SK-N-MC (cell line): ENCODE data around the gene HLA-DOB.

ENCODE experiments used
- DNase-seq: peaks from one replicate; pipeline ENCODE4 v3.0.0-alpha.2; 2011; ENCODE audit warnings: low read depth, low spot score
- H3K27ac ChIP-seq: fragments of 200-600 bp; sonication (generic); 2 replicates; pipeline ENCODE4 v1.5.1; 2016; ENCODE audit warnings: mixed run types
- H3K36me3 ChIP-seq: fragments of 200-600 bp; sonication (generic); 2 replicates; pipeline ENCODE4 v1.6.1; 2017; ENCODE audit warnings: antibody characterized with exemption, low read length, mixed read lengths; ENCODE audit not compliant: insufficient read depth
- H3K4me3 ChIP-seq: fragments of 200-600 bp; sonication (generic); 2 replicates; pipeline ENCODE4 v1.5.1; 2016
- H3K9ac ChIP-seq: fragments of 200-600 bp; sonication (generic); 2 replicates; pipeline ENCODE4 v1.8.0; 2017; ENCODE audit warnings: mixed run types, mixed read lengths; ENCODE audit not compliant: insufficient read length
- H3K9me3 ChIP-seq: fragments of 200-600 bp; sonication (generic); 2 replicates; pipeline ENCODE4 v1.6.1; 2017; ENCODE audit warnings: low read depth, mild to moderate bottlenecking, antibody characterized with exemption, low read length, moderate library complexity, mixed read lengths
- EZH2 ChIP-seq: fragments of 200-600 bp; sonication (generic); IDR thresholded peaks from one replicate; pipeline ENCODE4 v1.6.1; 2017; ENCODE audit warnings: antibody characterized with exemption
- FOXP2 ChIP-seq: optimal IDR thresholded peaks from 2 replicates; pipeline ENCODE3; 2011; ENCODE audit warnings: mild to moderate bottlenecking, moderate library complexity; ENCODE audit not compliant: insufficient read depth; ENCODE audit errors: extremely low read length, control extremely low read depth
- POLR2AphosphoS5 ChIP-seq: IDR thresholded peaks from 2 replicates; pipeline ENCODE4 v1.6.1; 2012; ENCODE audit warnings: mild to moderate bottlenecking, low read depth, low read length, borderline replicate concordance

HLA-DOB gene

GRCh38 chr6:32816746-32817204 lies at the start of gene HLA-DOB:
HLA-DOB (minus strand) TSS chr6:32817002; CDS start chr6:32816951, 51 bp downstream.
- Histone ChIP-seq H3K27ac (no peak within 1 kb of the TSS), H3K4me3 (no peak within 1 kb of the TSS), H3K9me3 (no peaks in the 10 kb centered on the region), H3K36me3 (no peaks in the 10 kb centered on the region), H3K9ac (no peak within 1 kb of the TSS)
- DNase-seq = no peak
- TF ChIP-seq EZH2 = no peak
- TF ChIP-seq FOXP2 = no peak
- TF ChIP-seq POLR2AphosphoS5 = no peak

DNA sequence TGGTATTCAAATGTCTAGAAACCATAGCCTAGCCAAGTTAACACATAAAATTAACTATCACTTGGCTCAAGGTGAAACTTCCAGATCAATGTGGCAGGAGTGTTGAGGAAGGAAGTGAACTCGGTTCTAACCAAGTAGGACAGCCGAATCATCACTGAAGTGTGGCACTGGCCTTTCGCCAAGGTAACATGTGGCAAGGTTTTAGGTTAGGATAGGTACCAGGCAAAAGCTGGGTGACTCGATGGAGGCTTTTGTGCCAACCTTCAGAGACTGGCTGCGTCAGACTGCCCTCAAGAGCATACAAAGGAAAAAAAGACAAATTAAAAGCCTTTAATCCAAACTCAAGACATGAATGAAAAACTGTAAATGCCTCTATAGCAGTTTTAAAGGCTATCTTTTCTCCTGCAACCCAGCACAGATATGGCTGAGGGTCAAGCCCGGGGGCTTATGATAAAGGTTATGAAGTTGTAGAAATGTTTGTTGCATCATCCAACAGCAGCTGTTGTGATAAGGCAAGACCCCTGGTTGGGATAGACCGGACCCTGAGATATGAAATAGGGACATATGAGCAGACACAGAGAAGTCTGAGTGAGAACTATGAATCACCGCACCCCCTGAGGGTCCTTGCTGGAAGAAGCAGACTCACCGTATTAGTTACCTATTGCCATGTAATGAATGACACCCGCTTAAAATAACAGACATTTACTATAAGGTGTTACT lies 49.1 kb upstream of the HLA-DOB start:
- H3K36me3 ChIP-seq = no peaks in the 10 kb centered on the region
- DNase-seq = no peak

GRCh38 chr6:32862725-32863124 lies 45.9 kb upstream of the HLA-DOB start:
- no peak overlapping the region for H3K4me3 ChIP-seq
- H3K36me3 ChIP-seq = no peaks in the 10 kb centered on the region
- no peak overlapping the region for H3K9ac ChIP-seq
- H3K9me3 ChIP-seq = no peaks in the 10 kb centered on the region
- no peak overlapping the region for H3K27ac ChIP-seq
- no peak for DNase-seq
- TF ChIP-seq FOXP2 = no peak
- TF ChIP-seq EZH2 = no peak
- TF ChIP-seq POLR2AphosphoS5 = no peak

More for the DNA sequence above, 49.1 kb upstream of the HLA-DOB start:
- Histone ChIP-seq H3K9me3 (no peaks in the 10 kb centered on the region), H3K4me3 (no peak overlapping the region), H3K9ac (no peak overlapping the region), H3K27ac (no peak overlapping the region)
- TF ChIP-seq POLR2AphosphoS5 (no peak), FOXP2 (no peak), EZH2 (no peak)

- no peak for TF ChIP-seq EZH2
- TF ChIP-seq POLR2AphosphoS5 = no peak
- no peak for TF ChIP-seq FOXP2
- H3K9ac ChIP-seq = no peak overlapping the region
- no peaks in the 10 kb centered on the region for H3K36me3 ChIP-seq
- no peak overlapping the region for H3K27ac ChIP-seq
- H3K9me3 ChIP-seq = no peaks in the 10 kb centered on the region
- no peak for DNase-seq
- no peak overlapping the region for H3K4me3 ChIP-seq
Observed at GRCh38 chr6:32860674-32861073, 43.9 kb upstream of the HLA-DOB start.

- no peaks in the 10 kb centered on the region for H3K36me3 ChIP-seq
- no peak for TF ChIP-seq FOXP2
- H3K9me3 ChIP-seq = no peaks in the 10 kb centered on the region
- H3K4me3 ChIP-seq = no peak overlapping the region
- H3K9ac ChIP-seq = no peak overlapping the region
- no peak overlapping the region for H3K27ac ChIP-seq
- DNase-seq = no peak
Observed at GRCh38 chr6:32858194-32858593, 41.4 kb upstream of the HLA-DOB start.

DNA sequence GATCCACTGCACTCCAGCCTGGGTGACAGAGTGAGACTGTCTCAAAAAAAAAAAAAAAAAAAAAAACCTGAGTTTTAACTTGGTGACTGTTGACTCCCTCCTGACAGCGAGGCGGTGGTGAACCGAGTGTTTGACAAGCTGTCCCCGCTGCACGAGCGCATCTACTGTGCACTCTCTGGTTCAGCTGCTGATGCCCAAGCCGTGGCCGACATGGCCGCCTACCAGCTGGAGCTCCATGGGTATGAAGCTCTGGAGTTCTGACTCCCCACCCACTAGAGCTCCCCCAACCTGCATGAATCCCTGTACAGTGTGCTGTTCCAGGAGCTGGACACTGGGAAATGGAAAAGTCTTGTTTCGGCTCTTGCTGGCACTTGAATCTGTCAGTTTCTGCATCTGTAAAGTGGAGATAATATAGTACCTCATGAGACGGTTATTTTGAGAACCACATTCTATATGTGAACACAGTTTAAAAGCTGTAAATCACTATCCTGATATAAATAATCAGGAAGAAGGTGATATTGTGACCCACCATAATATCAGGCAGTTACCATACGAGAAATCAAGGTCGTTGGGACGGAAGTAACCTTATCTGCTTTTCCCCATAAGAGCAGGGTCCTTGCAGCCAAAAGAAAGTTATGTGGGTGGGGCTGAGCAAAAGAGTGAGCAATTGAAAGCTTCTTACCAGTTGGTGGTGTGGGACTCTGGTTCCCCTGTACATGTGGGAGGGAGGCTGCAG lies 40.5 kb upstream of the HLA-DOB start:
- Histone ChIP-seq H3K4me3 (no peak overlapping the region), H3K9ac (no peak overlapping the region), H3K9me3 (no peaks in the 10 kb centered on the region), H3K27ac (no peak overlapping the region), H3K36me3 (no peaks in the 10 kb centered on the region)
- DNase-seq = no peak
- no peak for TF ChIP-seq POLR2AphosphoS5
- no peak for TF ChIP-seq EZH2
- TF ChIP-seq FOXP2 = no peak

- Histone ChIP-seq H3K27ac (no peak overlapping the region), H3K4me3 (no peak overlapping the region), H3K9ac (no peak overlapping the region), H3K9me3 (no peaks in the 10 kb centered on the region), H3K36me3 (no peaks in the 10 kb centered on the region)
- DNase-seq = no peak
- TF ChIP-seq FOXP2 = no peak
- TF ChIP-seq POLR2AphosphoS5 = no peak
- TF ChIP-seq EZH2 = no peak
Observed at GRCh38 chr6:32855467-32856174, 38.8 kb upstream of the HLA-DOB start.

DNA sequence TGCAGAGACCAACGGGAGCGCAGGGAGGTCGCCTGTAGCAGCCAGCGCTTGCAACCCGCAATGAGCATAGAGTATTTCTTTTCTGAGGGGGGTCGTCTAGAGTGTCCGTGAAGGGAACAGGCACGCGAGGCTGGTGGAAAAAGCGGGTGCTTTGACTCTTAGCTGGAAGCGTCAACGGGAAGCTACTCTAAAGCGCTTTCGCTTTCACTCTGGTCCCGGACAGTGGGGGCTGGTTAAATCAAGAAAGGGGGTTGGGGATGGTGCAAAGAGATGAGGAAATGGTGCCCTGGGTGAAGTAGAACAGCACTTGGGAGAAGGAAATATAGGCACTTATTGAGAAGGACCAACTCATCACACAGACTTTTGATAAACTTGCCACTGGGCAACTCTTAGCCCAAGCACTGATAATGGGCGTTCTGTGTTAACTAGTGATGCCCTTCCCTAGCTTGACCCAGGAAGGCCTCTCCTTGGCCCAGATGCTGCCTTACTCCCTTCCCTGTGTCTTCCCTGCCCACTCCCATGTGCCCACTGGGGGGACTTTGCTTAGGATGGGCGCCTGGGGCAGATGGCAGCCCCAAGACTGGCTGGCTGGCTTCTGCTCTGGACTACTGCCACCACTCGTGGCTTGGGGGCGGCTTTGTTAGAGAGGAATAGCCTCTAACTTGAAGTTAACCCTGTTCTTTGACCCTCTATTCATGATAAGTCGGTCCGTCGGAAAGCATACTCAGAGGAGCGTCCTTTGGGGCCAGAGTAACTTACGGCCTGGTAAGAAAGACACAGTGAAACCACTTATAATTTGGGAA lies 37.8 kb upstream of the HLA-DOB start:
- TF ChIP-seq EZH2 (no peak), FOXP2 (no peak), POLR2AphosphoS5 (no peak)
- no peaks in the 10 kb centered on the region for H3K9me3 ChIP-seq
- no peak overlapping the region for H3K27ac ChIP-seq
- no peak for DNase-seq
- H3K9ac ChIP-seq = no peak overlapping the region
- H3K36me3 ChIP-seq = no peaks in the 10 kb centered on the region
- peak overlapping the region; percentile 92 for H3K4me3 ChIP-seq
